ENCODE measurements around the gene PTF1A. TPM values are rescaled to one million over a fixed set of nuclear protein-coding genes. Genes with fewer than 3 reads are reported as not detected.

PTF1A gene
- total RNA-seq, 1 donor from 2014 or later, result not detected

DNA sequence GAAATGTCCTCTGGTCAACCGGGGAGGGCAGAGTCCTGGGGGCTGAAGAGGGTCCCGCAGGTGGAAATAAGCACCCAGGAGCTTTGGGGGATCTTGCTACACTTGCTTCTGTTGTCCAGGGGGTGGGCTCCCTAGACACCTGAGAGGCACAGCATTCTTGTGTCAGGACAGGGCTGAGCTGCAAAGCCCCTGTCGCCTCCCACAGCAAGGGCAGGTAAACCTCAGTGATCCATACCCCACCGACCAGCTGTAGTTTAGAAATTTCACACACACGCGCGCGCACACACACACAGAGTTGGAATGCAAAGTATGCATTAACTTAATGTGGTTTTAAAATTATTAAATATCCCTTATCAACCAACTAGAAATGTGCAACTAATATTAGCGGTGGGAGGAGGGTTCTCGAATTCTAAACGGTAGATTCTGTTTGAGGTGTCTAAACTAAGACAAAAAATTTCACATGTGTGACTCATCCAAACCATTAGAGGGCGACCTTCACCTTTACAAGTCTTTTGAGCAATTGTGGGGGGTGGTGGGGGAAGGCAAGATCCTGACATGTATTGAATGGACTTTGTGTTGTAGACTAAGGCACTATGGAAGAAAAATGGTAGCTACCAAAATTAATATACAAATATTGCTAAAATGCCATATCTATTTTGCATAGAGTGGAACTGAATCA lies 34.3 kb upstream of the PTF1A start:
- TF ChIP-seq, protein P1, sequence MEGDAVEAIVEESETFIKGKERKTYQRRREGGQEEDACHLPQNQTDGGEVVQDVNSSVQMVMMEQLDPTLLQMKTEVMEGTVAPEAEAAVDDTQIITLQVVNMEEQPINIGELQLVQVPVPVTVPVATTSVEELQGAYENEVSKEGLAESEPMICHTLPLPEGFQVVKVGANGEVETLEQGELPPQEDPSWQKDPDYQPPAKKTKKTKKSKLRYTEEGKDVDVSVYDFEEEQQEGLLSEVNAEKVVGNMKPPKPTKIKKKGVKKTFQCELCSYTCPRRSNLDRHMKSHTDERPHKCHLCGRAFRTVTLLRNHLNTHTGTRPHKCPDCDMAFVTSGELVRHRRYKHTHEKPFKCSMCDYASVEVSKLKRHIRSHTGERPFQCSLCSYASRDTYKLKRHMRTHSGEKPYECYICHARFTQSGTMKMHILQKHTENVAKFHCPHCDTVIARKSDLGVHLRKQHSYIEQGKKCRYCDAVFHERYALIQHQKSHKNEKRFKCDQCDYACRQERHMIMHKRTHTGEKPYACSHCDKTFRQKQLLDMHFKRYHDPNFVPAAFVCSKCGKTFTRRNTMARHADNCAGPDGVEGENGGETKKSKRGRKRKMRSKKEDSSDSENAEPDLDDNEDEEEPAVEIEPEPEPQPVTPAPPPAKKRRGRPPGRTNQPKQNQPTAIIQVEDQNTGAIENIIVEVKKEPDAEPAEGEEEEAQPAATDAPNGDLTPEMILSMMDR (IDR thresholded peaks at IDR 0.05; ENCODE audit: unreplicated experiment), result no peak
- Mint-ChIP-seq H3K27me3 (ENCODE audit: low read depth) (peaks cover 71% of the 10 kb centered on the region), H3K4me3 (no peak overlapping the region), H3K4me1 (peaks cover 6% of the 10 kb centered on the region), H3K36me3 (no peaks in the 10 kb centered on the region), H3K27ac (no peak overlapping the region), H3K9me3 (no peaks in the 10 kb centered on the region)
- DNase-seq (ENCODE audit: low spot score in 2 of 2, unreplicated experiment in 2 of 2), result no peak

DNA sequence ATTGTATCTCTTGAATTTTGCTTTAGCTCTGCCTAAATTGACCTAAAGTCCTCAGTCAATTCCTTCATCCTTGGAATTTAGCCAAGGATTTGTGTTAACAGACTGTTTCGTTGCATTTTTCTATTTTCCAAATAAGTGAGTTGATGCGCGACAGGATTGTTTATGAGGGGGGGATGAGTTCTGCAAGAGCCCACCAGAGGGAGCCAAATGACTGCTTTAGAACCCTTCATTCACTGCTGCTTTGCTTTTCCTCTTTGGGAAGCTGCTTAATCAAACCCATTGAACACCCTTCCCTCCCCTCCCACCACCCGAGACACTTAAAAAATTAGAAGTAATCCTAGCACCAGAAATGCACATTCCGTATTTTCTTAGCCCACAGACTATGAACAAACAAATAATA lies 33.7 kb upstream of the PTF1A start:
- H3K4me1 Mint-ChIP-seq, result peaks cover 6% of the 10 kb centered on the region
- H3K9me3 Mint-ChIP-seq, result no peaks in the 10 kb centered on the region
- peaks cover 77% of the 10 kb centered on the region for H3K27me3 Mint-ChIP-seq (ENCODE audit: low read depth)
- H3K27ac Mint-ChIP-seq, result no peak overlapping the region
- H3K4me3 Mint-ChIP-seq, result peak overlapping the region; percentile 5
- H3K36me3 Mint-ChIP-seq, result no peaks in the 10 kb centered on the region
- no peak for DNase-seq (ENCODE audit: low spot score in 2 of 2, unreplicated experiment in 2 of 2)
- TF ChIP-seq, protein P1 (IDR thresholded peaks at IDR 0.05; ENCODE audit: unreplicated experiment), result peak; percentile 71

DNA sequence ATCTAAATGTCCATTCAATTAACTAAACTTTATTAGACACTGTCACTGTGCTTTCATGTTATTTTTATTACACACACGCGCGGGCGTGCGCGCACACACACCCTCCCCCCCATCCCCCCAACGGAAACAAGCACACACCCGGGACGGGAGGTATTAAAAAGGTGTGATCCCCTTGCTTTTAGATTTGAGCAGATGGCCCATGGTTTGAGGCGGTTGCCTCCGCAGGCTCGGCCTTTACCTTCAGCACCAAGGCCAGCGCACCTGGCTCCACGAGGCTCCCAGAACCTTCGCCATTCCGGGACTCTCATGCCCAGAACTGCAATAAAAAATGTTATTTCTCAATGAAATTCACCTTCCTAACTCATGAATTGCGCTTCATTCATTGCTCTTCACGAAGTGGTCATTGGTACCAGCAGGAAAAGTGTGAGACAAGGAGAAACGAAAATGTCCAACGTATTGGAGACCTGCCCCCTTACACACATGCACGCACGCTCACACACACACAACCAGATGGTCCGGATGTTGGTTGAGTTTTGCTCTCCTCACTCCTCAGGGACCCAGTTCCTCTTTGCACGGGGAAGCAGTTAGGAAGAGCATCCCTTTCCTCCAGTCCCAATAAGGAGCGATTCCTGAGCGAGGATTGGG lies 20.8 kb upstream of the PTF1A start:
- peak in 1 of 2 experiments; percentile 80 for DNase-seq (ENCODE audit: low spot score in 2 of 2, unreplicated experiment in 2 of 2)

DNA sequence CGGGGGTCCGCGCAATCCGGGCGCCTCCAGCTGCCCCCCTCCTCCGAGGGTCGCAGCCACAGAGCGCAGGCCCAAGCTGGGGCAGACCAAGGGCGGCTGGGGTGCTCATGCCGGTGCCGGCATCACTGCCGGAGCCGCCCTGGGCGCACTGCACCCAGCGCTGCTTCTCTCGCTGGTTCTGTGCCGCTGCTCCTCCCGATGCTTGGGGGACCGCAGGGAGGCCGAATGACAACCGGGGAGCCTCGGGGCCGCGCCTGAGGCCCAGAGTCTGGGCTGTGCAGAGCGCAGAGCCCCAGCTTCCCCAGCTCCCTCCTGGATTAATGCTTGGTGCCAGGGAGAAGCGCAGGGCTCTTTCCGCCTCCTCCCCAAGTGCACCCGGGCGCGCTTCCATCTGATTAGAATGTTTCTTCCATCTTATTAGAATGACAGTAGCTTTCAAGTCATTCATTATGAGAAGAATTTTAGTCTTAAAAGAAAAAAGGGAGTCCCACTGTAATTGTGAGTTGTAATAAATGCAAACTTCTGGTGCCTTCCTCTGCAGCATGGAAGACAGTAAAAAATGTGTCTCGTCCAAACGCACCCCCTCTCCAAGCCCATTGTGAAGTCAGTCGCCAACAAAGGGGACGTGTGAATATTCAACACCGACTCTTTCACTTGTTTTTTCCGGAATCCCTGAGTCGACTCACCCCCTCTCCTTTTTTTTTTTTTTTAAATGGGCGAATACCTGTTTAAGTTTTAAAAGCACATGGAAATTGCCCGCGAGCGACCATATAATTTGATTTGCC lies 19.5 kb upstream of the PTF1A start:
- Mint-ChIP-seq H3K9me3 (no peaks in the 10 kb centered on the region), H3K4me1 (peaks cover 2% of the 10 kb centered on the region), H3K27me3 (ENCODE audit: low read depth) (peaks cover 95% of the 10 kb centered on the region), H3K36me3 (no peaks in the 10 kb centered on the region), H3K4me3 (no peak overlapping the region), H3K27ac (no peak overlapping the region)
- no peak for DNase-seq (ENCODE audit: low spot score in 2 of 2, unreplicated experiment in 2 of 2)
- TF ChIP-seq, protein P1 (IDR thresholded peaks at IDR 0.05; ENCODE audit: unreplicated experiment), result no peak

More for the DNA sequence above, 20.8 kb upstream of the PTF1A start:
- Mint-ChIP-seq H3K36me3 (no peaks in the 10 kb centered on the region), H3K27me3 (ENCODE audit: low read depth) (peaks cover 94% of the 10 kb centered on the region), H3K27ac (no peak overlapping the region), H3K4me1 (peaks cover 2% of the 10 kb centered on the region), H3K9me3 (no peaks in the 10 kb centered on the region), H3K4me3 (no peak overlapping the region)
- TF ChIP-seq, protein P1 (IDR thresholded peaks at IDR 0.05; ENCODE audit: unreplicated experiment), result no peak

DNA sequence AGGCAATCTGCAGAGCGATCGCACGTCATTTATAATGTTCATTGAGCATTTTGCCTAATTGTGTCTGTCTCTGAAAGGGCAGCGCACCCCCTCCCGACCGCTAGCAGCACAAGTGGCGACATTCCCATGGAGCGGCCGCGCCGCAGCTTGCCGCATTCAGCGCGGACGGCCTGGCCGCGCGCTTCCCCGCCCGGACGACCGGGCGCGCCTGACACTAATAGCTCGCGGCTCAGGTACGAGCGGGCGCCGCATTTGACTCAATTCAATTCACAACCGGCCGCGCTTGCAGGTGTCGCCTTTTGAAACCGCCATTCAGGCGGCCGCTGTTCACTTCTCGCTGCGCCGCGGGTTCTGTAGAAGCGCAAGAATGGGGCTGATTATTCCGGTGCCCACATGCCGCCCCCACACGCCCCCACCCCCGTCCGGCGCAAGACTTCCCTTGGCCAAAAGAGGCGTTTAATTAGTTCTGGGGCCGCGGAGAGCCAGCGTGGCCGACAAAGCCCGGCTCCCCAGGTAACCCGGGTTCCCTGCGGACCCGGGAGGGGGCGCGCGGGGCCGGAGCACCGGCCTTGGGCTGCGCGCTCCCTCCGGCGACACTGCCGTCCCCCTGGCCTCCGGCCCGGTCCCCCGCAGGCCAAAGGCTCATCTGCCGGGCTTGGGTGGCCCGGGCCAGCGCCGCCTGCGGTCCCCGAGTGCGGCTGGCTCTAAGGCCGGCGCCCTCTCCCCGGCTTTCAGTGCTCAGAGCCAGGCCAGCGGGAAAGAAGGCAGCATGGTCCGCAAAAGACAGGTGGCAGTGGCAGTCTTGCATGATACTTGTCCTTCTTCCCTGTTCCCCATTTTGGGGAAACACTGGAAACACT lies 18.7 kb upstream of the PTF1A start:
- no peaks in the 10 kb centered on the region for H3K36me3 Mint-ChIP-seq
- H3K27me3 Mint-ChIP-seq (ENCODE audit: low read depth), result peaks cover 95% of the 10 kb centered on the region
- H3K4me3 Mint-ChIP-seq, result no peak overlapping the region
- H3K27ac Mint-ChIP-seq, result no peak overlapping the region
- no peaks in the 10 kb centered on the region for H3K9me3 Mint-ChIP-seq
- DNase-seq (ENCODE audit: low spot score in 2 of 2, unreplicated experiment in 2 of 2), result no peak
- H3K4me1 Mint-ChIP-seq, result peaks cover 2% of the 10 kb centered on the region
- TF ChIP-seq, protein P1 (IDR thresholded peaks at IDR 0.05; ENCODE audit: unreplicated experiment), result no peak
